Loucy (cell line): Measurements from ENCODE around the gene CACUL1.
"Not testable (repeated sequence)": the region's sequence is repeated elsewhere in the genome, so short reads cannot be mapped to it uniquely, and the experiment has no call there.

Experiments
- H2AFZ ChIP-seq: fragments of 200-600 bp; sonication (generic); 2 replicates; pipeline ENCODE4 v1.6.0; 2016; ENCODE audit warnings: antibody characterized with exemption, mild to moderate bottlenecking, low read length, moderate library complexity
- H3F3A ChIP-seq: fragments of 200-600 bp; 2 replicates; pipeline ENCODE4 v1.6.0; 2016; ENCODE audit warnings: antibody characterized with exemption, low read depth, mild to moderate bottlenecking
- H3K27me3 ChIP-seq: fragments of 200-600 bp; sonication (generic); 2 replicates; pipeline ENCODE4 v1.6.1; 2014; ENCODE audit warnings: low read length, mild to moderate bottlenecking; ENCODE audit not compliant: insufficient read depth, poor library complexity, severe bottlenecking
- H3K36me3 ChIP-seq: fragments of 200-600 bp; sonication (generic); 2 replicates; pipeline ENCODE4 v1.6.1; 2016; ENCODE audit warnings: low read length; ENCODE audit not compliant: insufficient read depth
- H3K4me1 ChIP-seq: fragments of 200-600 bp; sonication (generic); 2 replicates; pipeline ENCODE4 v1.5.1; 2014; ENCODE audit warnings: low read length, mild to moderate bottlenecking; ENCODE audit not compliant: insufficient read depth, poor library complexity, severe bottlenecking
- H3K4me2 ChIP-seq: fragments of 200-600 bp; sonication (generic); 2 replicates; pipeline ENCODE4 v1.6.0; 2014; ENCODE audit warnings: antibody characterized with exemption, low read length, low read depth, mild to moderate bottlenecking; ENCODE audit not compliant: poor library complexity, severe bottlenecking
- H3K4me3 ChIP-seq: fragments of 200-600 bp; sonication (generic); 2 replicates; pipeline ENCODE4 v1.5.1; 2014; ENCODE audit warnings: low read length, mild to moderate bottlenecking, mixed read lengths; ENCODE audit not compliant: poor library complexity, severe bottlenecking
- H3K79me2 ChIP-seq: fragments of 200-600 bp; sonication (generic); 2 replicates; pipeline ENCODE4 v1.6.1; 2014; ENCODE audit warnings: low read length; ENCODE audit not compliant: insufficient read depth
- H3K9ac ChIP-seq: fragments of 200-600 bp; sonication (generic); 2 replicates; pipeline ENCODE4 v1.6.0; 2014; ENCODE audit warnings: mild to moderate bottlenecking, low read depth, low read length, moderate library complexity; ENCODE audit not compliant: poor library complexity, severe bottlenecking
- H3K9me2 ChIP-seq: fragments of 200-600 bp; sonication (generic); replicated peaks from 2 replicates; pipeline ENCODE4 v1.6.1; 2016; ENCODE audit warnings: low read depth, low read length, mixed read lengths
- H3K9me3 ChIP-seq: fragments of 200-600 bp; sonication (generic); 2 replicates; pipeline ENCODE4 v1.6.1; 2014; ENCODE audit warnings: mild to moderate bottlenecking, antibody characterized with exemption, low read length, low read depth; ENCODE audit not compliant: insufficient read depth
- H4K20me1 ChIP-seq: fragments of 200-600 bp; sonication (generic); 2 replicates; pipeline ENCODE4 v1.6.0; 2014; ENCODE audit warnings: antibody characterized with exemption, low read length, mild to moderate bottlenecking; ENCODE audit not compliant: insufficient read depth, poor library complexity, severe bottlenecking
- CTCF ChIP-seq: fragments of 200-600 bp; sonication (generic); conservative IDR thresholded peaks from 2 replicates; pipeline ENCODE4 v1.5.1; 2014; ENCODE audit warnings: mild to moderate bottlenecking, antibody characterized with exemption, low read length
- EZH2phosphoT487 ChIP-seq: fragments of 200-600 bp; IDR thresholded peaks from 2 replicates; pipeline ENCODE4 v1.6.1; 2018; ENCODE audit warnings: antibody characterized with exemption, mild to moderate bottlenecking, moderate library complexity, borderline replicate concordance

Gene CACUL1

GRCh38 chr10:118746246-118746645, 8.5 kb downstream of the CACUL1 start:
- peak overlapping the region; percentile 20 for H3K9ac ChIP-seq
- TF ChIP-seq EZH2phosphoT487 = no peak
- TF ChIP-seq CTCF = no peak

GRCh38 chr10:118745056-118745455, 9.7 kb downstream of the CACUL1 start:
- H3K79me2 ChIP-seq = peaks cover 98% of the 10 kb centered on the region
- H2AFZ ChIP-seq = no peak overlapping the region
- peaks cover 78% of the 10 kb centered on the region for H4K20me1 ChIP-seq
- H3K9me3 ChIP-seq = no peaks in the 10 kb centered on the region
- H3K4me3 ChIP-seq = no peak overlapping the region
- no peaks in the 10 kb centered on the region for H3K27me3 ChIP-seq
- no peaks in the 10 kb centered on the region for H3K9me2 ChIP-seq
- peak overlapping the region; percentile 26 for H3K4me2 ChIP-seq
- TF ChIP-seq EZH2phosphoT487 (no peak), CTCF (no peak)
- H3K9ac ChIP-seq = no peak overlapping the region
- H3K4me1 ChIP-seq = peaks cover 57% of the 10 kb centered on the region
- H3F3A ChIP-seq = no peaks in the 10 kb centered on the region; the same call in 1 of the 2 replicates
- H3K36me3 ChIP-seq = no peaks in the 10 kb centered on the region

More at GRCh38 chr10:118746246-118746645, 8.5 kb downstream of the CACUL1 start:
- peaks cover 62% of the 10 kb centered on the region for H3K4me1 ChIP-seq
- H3K36me3 ChIP-seq = no peaks in the 10 kb centered on the region
- no peaks in the 10 kb centered on the region for H3K27me3 ChIP-seq
- peaks cover 84% of the 10 kb centered on the region for H4K20me1 ChIP-seq
- no peaks in the 10 kb centered on the region; the same call in 1 of the 2 replicates for H3F3A ChIP-seq
- no peaks in the 10 kb centered on the region for H3K9me3 ChIP-seq
- no peaks in the 10 kb centered on the region for H3K9me2 ChIP-seq
- no peak overlapping the region for H2AFZ ChIP-seq
- H3K4me3 ChIP-seq = peak overlapping the region; percentile 51
- peaks cover 99% of the 10 kb centered on the region for H3K79me2 ChIP-seq
- H3K4me2 ChIP-seq = peak overlapping the region; percentile 85

GRCh38 chr10:118744346-118744918, 10.3 kb downstream of the CACUL1 start:
- peaks cover 98% of the 10 kb centered on the region for H3K79me2 ChIP-seq
- H3K9me2 ChIP-seq, H3K36me3 ChIP-seq, H3F3A ChIP-seq, H3K9me3 ChIP-seq, H3K4me3 ChIP-seq, H3K27me3 ChIP-seq, H3K9ac ChIP-seq, H2AFZ ChIP-seq: not testable (repeated sequence)
- H3K4me1 ChIP-seq = peaks cover 60% of the 10 kb centered on the region
- H3K4me2 ChIP-seq = peak overlapping the region; percentile 26
- peaks cover 76% of the 10 kb centered on the region for H4K20me1 ChIP-seq

- peaks cover 76% of the 10 kb centered on the region for H4K20me1 ChIP-seq
Observed at GRCh38 chr10:118742782-118743181, 12.0 kb downstream of the CACUL1 start.

More at GRCh38 chr10:118742782-118743181, 12.0 kb downstream of the CACUL1 start:
- Histone ChIP-seq H3K4me2 (peak overlapping the region; percentile 33), H3K36me3 (no peaks in the 10 kb centered on the region), H3K27me3 (no peaks in the 10 kb centered on the region), H2AFZ (no peak overlapping the region), H3F3A (no peaks in the 10 kb centered on the region; the same call in 1 of the 2 replicates), H3K9me3 (no peaks in the 10 kb centered on the region), H3K79me2 (peaks cover 98% of the 10 kb centered on the region), H3K4me3 (no peak overlapping the region), H3K9ac (no peak overlapping the region), H3K4me1 (peaks cover 58% of the 10 kb centered on the region), H3K9me2 (no peaks in the 10 kb centered on the region)
- TF ChIP-seq CTCF (no peak), EZH2phosphoT487 (no peak)
